DOHH2 (cell line): ENCODE results near the gene MORC1.

Experiments used
- CTCF ChIP-seq: fragments of 200-600 bp; sonication (generic); IDR thresholded peaks from one replicate; pipeline ENCODE4 v1.5.1; 2014; ENCODE audit warnings: antibody characterized with exemption, mild to moderate bottlenecking, low read depth, low read length; ENCODE audit not compliant: poor library complexity, severe bottlenecking
- EZH2phosphoT487 ChIP-seq: fragments of 200-600 bp; sonication (generic); IDR thresholded peaks from 2 replicates; pipeline ENCODE4 v1.6.1; 2017; ENCODE audit warnings: borderline replicate concordance, mild to moderate bottlenecking, antibody characterized with exemption, low read length, moderate library complexity, mixed read lengths

DNA sequence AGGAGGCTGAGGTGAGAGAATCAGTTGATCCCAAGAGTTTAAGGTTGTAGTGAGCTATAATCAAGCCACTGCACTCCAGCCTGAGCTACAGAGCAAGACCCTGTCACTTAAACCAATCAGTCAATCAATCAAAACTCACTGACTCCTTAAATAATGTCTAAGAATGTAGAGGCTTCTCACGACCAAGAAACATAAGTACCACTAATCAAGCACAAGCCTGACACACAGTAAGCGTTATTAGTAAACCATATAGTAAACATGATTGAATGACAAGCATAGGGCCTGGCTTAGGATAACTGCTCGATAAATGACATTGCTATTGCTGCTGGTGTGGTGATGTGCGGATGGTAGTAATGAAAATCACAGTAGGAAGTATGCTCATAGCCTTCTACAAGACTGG is 48.0 kb upstream of the MORC1 start:
- TF ChIP-seq CTCF (no peak), EZH2phosphoT487 (no peak)
